ENCODE results near the gene UIMC1.
A peak's percentile ranks its signal among the peaks of the same experiment; 100 is the strongest.

Gene UIMC1

DNA sequence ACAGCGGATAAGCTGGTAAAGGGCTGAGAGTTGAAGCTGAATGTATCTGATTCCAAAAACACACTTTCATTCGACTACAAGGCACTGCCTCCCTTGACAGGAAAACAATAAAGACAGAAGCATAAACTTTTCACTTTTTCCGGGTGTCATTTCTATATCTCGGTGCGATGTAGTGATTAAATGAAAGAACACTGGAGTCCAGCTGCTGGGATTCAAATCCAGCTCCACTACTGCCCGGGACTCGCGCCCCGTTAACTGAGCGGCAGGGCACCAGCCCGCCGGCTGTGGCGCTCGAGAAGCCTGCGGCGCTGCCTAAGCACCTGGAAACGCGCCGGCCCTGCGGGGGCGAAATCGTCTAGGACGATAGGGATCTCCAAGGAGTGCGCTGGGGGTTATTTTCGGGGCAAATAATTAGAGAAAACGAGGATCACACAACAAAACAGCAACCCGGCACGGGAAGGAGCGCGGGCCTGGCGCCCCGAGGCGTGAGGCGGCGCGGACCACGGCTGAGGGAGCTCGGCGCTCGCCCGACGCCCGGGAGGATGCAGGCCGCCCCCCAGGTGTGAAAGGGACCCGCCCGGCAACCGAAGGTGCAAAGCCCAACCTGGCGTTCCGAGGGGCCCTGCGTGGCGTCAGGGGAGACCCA lies 837 bp downstream of the UIMC1 start:
- TF ChIP-seq, protein P1, sequence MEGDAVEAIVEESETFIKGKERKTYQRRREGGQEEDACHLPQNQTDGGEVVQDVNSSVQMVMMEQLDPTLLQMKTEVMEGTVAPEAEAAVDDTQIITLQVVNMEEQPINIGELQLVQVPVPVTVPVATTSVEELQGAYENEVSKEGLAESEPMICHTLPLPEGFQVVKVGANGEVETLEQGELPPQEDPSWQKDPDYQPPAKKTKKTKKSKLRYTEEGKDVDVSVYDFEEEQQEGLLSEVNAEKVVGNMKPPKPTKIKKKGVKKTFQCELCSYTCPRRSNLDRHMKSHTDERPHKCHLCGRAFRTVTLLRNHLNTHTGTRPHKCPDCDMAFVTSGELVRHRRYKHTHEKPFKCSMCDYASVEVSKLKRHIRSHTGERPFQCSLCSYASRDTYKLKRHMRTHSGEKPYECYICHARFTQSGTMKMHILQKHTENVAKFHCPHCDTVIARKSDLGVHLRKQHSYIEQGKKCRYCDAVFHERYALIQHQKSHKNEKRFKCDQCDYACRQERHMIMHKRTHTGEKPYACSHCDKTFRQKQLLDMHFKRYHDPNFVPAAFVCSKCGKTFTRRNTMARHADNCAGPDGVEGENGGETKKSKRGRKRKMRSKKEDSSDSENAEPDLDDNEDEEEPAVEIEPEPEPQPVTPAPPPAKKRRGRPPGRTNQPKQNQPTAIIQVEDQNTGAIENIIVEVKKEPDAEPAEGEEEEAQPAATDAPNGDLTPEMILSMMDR (IDR thresholded peaks at IDR 0.05), result peak; percentile 65

GRCh38 chr5:177004961-177005360 lies 1.6 kb downstream of the UIMC1 start:
- TF ChIP-seq, protein P1 (IDR thresholded peaks at IDR 0.05), result no peak

GRCh38 chr5:177003649-177004048 lies 2.9 kb downstream of the UIMC1 start:
- TF ChIP-seq, protein P1 (IDR thresholded peaks at IDR 0.05), result no peak

- TF ChIP-seq, protein P1 (IDR thresholded peaks at IDR 0.05), result no peak
These were observed 7.8 kb downstream of the UIMC1 start for GRCh38 chr5:176998828-176999227.

DNA sequence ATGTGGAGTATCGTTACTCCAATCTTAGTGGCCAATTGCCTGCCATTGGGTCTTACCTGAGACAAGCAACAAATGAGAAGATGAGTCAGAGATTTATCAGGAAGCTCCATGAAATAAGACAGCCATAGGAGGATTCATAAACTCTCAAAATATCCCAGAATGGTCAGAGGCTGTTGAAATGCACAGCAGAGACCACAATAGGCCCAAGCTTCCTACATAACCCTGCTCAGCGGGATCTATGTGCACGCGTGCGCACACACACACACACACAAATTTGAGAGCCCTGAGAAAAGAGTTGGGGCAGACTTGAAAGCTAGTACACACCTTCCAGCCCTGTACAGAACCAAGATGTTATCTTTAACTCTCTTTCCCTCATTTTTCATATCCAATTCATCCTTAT lies 9.8 kb downstream of the UIMC1 start:
- TF ChIP-seq, protein P1 (IDR thresholded peaks at IDR 0.05), result no peak

DNA sequence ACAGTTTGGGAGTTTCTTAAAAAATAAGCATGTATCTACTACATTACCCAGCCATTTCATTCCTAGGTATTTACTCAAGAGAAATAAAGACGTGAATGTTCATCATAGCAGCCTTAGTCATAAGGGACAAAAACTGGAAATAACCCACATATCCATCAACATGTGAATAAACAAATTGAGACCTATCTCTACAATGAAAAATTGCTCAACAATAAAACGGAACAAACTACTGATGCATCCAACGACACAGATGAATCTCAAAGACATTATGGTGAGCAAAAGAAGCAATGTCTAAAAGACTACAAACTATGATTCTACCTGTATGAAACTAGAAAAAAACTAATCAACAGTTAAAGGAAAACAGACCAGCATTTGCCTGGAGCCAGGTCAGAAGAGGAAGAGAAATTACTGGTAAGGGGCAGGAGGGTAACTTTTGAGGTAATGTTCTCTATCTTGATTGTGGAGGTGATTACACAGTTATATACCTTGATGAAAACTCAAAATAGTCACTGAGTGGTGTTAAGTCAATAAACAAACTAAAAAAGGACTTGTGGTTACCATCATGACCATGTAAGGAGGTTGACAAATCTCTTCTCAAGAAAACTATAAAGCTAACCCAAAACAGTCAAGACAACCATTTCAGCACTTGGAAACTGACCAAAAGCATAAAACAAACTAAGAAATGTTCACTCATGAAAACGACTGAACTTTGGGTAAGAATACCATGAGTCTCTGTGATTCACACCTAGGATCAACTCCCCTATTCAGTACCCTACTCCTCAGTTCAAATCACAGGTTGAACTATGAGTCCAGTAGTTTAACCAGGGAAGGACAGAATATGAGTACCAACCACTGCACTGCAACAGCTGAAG lies 10.4 kb downstream of the UIMC1 start:
- TF ChIP-seq, protein P1 (IDR thresholded peaks at IDR 0.05), result no peak

GRCh38 chr5:176995122-176995490 lies 11.5 kb downstream of the UIMC1 start:
- TF ChIP-seq, protein P1 (IDR thresholded peaks at IDR 0.05), result no peak
